DND-41 (cell line): ENCODE measurements around the gene MLX.

ENCODE experiments used
- EZH2 ChIP-seq: IDR thresholded peaks from 3 replicates; pipeline ENCODE4 v1.6.1; 2012; ENCODE audit warnings: borderline replicate concordance, low read depth, mild to moderate bottlenecking, moderate library complexity, low read length, inconsistent platforms; ENCODE audit not compliant: severe bottlenecking
- TF ChIP-seq, protein P1 (sequence below): IDR thresholded peaks from 2 replicates; pipeline ENCODE4 v1.5.1; 2012; ENCODE audit warnings: borderline replicate concordance, low read length, moderate library complexity, mild to moderate bottlenecking; ENCODE audit not compliant: poor library complexity, severe bottlenecking; ENCODE audit errors: extremely low read depth

DNA sequence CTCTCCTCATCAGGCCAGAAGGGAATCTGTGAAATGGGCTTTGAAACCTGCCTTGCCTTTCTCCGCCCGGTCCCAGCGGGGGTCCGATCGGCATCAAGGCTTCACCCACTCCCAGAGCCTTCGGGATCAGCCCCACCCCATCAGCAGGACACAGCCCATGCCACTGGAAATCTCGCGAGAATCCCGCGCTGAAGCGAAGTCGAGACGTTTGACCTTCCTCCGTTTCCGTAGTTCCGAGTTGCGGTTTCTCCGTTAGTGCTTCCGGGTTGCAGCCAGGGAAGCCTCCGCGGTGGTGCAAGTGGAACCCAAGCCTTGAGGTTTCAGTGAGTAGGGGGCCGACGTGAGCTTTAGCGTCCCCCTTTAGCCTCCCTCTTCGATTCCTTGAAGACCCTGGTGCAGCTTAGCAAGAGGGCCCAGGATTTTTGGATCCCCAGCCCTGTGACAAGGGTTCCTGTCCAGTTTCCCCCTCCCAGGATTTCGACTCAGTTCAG, 5.0 kb upstream of the MLX start, which contains the start of gene COASY:
- TF ChIP-seq, protein P1, sequence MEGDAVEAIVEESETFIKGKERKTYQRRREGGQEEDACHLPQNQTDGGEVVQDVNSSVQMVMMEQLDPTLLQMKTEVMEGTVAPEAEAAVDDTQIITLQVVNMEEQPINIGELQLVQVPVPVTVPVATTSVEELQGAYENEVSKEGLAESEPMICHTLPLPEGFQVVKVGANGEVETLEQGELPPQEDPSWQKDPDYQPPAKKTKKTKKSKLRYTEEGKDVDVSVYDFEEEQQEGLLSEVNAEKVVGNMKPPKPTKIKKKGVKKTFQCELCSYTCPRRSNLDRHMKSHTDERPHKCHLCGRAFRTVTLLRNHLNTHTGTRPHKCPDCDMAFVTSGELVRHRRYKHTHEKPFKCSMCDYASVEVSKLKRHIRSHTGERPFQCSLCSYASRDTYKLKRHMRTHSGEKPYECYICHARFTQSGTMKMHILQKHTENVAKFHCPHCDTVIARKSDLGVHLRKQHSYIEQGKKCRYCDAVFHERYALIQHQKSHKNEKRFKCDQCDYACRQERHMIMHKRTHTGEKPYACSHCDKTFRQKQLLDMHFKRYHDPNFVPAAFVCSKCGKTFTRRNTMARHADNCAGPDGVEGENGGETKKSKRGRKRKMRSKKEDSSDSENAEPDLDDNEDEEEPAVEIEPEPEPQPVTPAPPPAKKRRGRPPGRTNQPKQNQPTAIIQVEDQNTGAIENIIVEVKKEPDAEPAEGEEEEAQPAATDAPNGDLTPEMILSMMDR: no peak
- no peak for TF ChIP-seq EZH2
